HG02763 (cell line): Measurements from ENCODE around the gene NCOA3.

Source experiments
- ATAC-seq: cut with Tn5 transposase; IDR thresholded peaks from one replicate; pipeline ENCODE4 v1.9.1; 2021; ENCODE audit warnings: mild to moderate bottlenecking, moderate library complexity; ENCODE audit not compliant: unreplicated experiment

Gene NCOA3

DNA sequence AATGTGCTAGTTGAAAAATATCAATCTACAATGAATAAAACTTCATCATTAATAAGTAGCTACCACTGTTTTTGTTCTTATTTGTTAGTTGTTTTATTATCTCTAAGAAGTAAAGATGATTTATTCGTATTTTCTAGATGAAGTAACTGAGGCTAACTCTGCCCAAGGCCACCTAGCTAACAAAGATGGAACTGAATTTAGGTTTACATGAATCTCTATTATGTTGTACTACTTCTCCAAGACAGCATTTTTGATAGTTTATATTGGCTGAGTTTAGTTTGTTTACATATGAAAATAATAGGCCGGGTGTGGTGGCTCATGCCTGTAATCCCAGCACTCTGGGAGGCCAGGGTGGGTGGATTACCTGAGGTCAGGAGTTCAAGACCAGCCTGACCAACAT is 121.5 kb downstream of the NCOA3 start:
- no peak for ATAC-seq

DNA sequence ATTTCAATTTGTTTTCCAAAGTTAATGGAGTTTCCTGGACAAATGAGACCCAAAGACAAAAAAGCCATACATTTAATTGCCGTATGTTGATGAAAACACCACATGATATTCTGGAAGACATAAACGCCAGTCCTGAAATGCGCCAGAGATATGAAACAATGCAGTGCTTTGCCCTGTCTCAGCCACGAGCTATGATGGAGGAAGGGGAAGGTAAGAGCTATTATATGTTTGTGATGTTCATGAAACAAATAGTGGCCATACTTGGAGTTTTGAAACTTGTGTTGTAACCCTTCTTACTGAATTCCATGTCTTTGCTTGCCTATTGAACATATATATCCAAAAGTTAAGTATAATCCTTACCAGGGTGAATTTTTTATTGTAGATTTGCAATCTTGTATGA is 125.9 kb downstream of the NCOA3 start:
- no peak for ATAC-seq

DNA sequence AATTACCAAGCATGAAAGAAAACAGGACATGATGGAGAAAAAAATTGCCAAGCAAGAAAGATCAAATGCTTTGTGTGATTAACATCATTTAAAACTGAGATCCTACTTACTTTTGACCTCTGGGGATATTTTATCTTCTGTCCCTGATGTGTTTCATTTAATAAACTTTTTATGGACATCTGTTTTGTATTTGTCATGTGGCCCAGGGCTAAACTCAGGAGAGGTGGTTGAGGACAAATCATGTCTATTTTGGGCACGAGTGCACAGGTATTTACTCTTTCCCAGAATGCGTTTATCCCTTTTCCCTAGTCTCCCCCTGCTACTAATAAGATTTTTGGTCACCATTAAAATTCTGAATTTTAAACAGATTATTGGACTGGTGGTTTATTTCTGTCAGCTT is 128.2 kb downstream of the NCOA3 start:
- no peak for ATAC-seq

DNA sequence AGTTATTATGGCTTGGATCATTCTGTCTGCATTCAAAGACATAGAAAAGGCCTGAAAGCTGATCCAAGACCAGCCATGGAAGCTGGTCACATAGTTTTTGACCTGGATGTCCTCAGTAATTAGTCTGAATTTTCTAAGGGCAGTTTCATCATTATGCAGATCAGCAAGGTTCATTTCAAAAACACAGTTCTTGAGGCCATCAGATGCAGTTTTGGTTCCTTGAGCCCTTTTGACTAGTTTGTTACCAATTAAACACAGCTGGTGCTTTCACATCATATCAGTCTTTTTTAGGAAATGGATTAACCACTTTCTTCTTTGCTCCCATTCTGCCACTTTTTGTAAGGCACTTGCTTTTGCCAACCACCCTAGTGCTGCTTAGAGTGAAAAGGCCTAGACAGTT is 129.4 kb downstream of the NCOA3 start:
- ATAC-seq = no peak

DNA sequence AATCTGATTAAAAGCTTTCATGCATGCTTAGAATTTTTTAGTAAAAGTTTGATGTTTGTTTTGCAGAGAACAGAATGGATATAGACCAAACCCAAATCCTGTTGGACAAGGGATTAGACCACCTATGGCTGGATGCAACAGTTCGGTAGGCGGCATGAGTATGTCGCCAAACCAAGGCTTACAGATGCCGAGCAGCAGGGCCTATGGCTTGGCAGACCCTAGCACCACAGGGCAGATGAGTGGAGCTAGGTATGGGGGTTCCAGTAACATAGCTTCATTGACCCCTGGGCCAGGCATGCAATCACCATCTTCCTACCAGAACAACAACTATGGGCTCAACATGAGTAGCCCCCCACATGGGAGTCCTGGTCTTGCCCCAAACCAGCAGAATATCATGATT is 133.6 kb downstream of the NCOA3 start:
- ATAC-seq = no peak

DNA sequence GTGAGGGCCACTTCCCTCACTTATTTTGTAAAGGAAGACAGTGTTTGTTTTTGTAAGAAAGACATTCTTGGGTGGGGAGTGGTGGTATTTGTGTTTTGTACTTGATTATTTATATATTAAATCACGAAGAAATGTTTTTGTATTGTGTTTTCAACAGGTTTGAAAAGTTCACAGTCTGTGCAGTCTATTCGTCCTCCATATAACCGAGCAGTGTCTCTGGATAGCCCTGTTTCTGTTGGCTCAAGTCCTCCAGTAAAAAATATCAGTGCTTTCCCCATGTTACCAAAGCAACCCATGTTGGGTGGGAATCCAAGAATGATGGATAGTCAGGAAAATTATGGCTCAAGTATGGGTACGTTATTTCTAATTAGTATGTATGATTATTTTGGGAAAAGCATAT is 137.2 kb downstream of the NCOA3 start:
- ATAC-seq = no peak

DNA sequence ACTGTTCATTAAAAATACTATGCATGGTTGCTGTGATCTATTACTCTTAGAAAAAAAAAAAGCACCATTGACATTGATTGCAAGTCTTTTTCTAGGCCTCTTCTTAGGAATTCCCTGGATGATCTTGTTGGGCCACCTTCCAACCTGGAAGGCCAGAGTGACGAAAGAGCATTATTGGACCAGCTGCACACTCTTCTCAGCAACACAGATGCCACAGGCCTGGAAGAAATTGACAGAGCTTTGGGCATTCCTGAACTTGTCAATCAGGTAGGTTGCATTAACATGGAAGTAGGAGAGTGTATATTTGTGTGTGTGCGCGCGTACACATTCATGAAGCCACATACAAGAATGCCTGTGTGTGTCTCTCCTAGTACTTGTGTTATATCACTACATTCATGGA is 140.4 kb downstream of the NCOA3 start:
- ATAC-seq = no peak

DNA sequence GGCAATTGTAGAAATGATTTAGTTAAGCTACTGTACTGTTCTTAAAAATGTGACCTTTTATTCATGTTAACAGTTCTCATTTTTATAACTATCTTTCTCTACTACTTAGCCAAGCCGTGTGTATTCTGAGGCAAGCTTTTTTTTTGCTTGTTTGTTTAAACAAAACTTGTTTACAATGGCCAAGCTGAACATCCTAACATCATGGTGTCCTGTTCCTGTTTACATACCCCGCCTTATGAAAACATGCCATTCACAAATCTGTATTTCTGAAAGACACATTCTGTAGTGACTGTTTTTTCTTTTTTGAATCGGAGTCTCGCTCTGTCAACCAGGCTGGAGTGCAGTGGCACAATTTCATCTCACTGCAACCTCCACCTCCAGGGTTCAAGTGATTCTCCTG is 140.9 kb downstream of the NCOA3 start:
- ATAC-seq = no peak

DNA sequence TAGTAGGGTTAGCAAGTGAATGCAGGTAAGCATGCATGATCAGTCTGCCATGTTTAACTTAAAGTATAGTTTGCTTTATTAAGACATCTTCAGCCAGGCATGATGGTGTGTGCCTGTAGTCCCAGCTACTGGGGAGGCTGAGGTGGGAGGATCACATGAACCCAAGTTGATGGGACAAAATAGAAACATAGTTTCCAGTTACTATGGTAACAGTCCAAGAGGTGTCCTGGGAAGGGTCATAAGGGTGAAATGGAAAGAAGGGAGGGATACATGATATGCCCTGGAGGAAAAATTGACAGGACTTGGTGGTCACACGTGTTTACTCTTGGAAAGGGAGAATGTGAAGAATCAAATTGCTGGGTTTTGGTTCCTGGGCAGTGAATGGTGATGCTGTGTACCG is 143.9 kb downstream of the NCOA3 start:
- ATAC-seq = no peak

DNA sequence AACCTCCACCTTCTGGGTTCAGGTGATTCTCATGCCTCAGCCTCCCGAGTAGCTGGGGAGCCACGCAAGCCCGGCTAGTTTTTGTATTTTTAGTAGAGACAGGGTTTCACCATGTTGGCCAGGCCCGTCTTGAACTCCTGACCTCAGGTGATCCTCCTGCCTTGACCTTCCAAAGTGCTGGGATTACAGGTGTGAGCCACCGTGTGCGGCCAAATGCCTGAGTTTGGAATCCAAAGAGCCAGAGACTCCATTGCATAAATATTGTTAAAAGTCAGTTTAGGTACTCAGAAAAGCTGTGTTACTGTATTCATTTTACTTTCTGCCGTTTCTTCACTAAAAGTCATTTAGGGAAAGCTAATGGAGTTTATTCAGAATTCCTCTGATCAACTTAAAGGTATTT is 146.3 kb downstream of the NCOA3 start:
- ATAC-seq = no peak

DNA sequence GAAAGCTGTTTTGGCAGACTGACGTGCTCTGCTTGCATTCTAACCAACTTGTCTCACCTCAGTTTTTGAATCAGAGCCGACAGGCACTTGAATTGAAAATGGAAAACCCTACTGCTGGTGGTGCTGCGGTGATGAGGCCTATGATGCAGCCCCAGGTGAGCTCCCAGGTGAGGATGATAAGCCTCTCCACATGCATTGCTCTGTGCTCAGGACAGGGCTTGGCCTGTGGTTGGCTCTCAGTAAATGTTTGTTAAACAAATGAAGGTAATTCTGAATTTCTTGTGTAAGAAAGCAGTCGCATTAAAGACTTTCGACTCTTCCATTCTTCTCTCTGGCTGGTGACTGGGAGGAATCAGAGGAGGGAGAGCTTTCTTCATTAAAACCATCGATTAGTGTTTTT is 147.3 kb downstream of the NCOA3 start:
- no peak for ATAC-seq

DNA sequence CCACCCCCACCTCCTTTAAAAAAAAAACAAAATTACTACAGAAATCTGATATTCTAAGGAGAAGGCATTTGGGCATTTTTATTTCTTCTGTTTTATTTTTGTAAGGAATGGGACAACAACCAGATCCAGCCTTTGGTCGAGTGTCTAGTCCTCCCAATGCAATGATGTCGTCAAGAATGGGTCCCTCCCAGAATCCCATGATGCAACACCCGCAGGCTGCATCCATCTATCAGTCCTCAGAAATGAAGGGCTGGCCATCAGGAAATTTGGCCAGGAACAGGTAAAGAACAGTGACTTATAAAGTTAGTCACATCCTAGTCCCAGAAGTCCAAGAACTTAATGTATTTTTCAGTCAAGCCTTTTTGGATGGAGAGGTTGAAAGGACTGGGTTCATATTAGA is 150.6 kb downstream of the NCOA3 start:
- ATAC-seq = no peak

DNA sequence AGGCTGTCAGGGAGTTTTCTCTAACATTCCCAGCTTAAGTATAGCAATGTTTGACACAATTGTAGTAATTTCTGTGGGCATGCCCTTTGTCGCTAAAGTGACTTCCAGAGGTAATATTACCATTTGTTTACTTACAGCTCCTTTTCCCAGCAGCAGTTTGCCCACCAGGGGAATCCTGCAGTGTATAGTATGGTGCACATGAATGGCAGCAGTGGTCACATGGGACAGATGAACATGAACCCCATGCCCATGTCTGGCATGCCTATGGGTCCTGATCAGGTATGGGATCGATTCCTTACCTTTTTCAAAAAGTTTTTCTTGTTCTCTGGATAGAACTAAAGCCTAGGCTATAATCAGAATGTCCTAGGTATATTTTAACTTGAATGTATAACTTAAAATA is 151.1 kb downstream of the NCOA3 start:
- no peak for ATAC-seq

DNA sequence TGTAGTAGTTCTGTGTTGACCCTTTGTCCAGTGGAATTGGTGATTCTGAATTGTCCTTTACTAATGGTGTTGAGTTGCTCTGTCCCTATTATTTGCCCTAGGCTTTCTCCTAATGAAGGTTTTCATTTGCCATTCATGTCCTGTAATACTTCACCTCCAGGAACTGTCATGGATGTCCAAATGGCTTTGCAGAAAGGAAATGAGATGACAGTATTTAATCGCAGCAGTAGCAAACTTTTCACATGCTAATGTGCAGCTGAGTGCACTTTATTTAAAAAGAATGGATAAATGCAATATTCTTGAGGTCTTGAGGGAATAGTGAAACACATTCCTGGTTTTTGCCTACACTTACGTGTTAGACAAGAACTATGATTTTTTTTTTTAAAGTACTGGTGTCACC is 152.2 kb downstream of the NCOA3 start:
- no peak for ATAC-seq

DNA sequence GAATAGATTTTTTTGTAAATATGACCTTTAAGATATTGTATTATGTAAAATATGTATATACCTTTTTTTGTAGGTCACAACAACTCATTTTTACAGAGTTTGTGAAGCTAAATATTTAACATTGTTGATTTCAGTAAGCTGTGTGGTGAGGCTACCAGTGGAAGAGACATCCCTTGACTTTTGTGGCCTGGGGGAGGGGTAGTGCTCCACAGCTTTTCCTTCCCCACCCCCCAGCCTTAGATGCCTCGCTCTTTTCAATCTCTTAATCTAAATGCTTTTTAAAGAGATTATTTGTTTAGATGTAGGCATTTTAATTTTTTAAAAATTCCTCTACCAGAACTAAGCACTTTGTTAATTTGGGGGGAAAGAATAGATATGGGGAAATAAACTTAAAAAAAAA is 152.7 kb downstream of the NCOA3 start:
- no peak for ATAC-seq

DNA sequence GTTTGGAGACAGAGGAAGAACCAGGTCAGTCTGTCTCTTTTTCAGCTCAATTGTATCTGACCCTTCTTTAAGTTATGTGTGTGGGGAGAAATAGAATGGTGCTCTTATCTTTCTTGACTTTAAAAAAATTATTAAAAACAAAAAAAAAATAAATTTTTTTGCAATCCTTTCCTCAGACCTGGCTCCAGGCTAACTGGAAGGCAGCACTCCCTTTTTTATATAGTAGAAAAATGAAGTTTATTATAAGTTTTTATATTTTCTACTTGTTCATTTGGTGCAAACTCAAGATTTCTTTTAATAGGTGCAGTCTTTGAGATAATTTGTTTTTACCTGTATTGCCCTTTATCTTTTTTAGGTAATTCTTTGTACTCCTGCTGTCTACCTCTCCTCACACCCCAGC is 153.9 kb downstream of the NCOA3 start:
- no peak for ATAC-seq

DNA sequence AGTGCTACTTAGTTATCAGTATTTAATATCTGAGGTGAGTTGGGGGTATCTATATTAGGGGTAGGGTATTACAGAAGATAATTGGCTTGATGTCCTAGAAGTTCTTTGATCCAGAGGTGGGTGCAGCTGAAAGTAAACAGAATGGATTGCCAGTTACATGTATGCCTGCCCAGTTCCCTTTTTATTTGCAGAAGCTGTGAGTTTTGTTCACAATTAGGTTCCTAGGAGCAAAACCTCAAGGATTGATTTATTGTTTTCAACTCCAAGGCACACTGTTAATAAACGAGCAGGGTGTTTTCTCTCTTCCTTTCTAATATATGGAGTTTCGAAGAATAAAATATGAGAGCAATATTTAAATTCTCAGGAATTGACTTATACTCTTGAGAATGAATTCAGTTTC is 154.6 kb downstream of the NCOA3 start:
- ATAC-seq = no peak

DNA sequence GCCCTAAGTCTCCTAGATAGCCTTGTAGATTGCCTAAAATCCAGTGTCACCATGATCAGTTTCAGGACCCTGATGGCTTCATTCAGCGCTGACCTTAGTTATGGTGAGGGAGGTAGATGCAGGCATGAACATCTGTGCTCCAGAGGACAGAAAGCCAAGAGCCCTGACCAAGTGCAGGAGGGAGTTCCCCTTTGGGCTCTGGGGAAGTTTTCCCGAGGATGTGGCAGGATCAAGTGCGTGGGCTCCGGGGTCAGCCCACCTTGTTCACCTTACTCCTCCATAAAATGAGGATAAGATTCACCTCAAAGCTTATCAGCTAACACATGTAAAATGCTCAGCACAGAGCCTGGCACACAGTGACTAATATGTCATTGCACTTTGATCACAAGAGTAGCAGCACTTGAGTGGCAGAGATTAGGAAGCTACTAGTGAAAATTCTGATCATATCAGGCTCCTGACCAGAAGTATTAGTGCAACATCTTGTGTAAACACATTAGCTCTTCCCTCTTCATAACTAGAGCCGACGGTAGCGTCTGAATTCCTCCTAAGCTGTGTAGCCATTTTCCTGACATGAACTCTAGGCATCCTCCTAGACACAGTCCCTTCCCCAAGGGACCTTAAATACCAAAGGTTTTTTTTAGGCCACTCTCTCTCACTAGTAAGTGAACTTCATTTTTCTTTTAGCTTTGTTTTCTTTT is 158.4 kb downstream of the NCOA3 start:
- no peak for ATAC-seq

DNA sequence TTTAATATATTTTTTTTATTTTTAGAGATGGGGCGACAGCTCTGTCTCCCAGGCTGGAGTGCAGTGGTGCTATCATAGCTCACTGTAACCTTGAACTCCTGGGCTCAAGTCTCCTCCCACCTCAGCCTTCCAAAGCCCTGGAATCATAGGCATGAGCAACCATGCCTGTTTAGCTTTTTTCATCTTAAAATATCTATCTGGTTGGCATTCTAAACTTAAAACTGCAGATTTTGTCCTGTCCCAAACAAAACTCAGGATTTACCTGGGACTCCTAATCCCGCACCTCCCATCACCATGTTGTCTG is 158.9 kb downstream of the NCOA3 start:
- no peak for ATAC-seq

DNA sequence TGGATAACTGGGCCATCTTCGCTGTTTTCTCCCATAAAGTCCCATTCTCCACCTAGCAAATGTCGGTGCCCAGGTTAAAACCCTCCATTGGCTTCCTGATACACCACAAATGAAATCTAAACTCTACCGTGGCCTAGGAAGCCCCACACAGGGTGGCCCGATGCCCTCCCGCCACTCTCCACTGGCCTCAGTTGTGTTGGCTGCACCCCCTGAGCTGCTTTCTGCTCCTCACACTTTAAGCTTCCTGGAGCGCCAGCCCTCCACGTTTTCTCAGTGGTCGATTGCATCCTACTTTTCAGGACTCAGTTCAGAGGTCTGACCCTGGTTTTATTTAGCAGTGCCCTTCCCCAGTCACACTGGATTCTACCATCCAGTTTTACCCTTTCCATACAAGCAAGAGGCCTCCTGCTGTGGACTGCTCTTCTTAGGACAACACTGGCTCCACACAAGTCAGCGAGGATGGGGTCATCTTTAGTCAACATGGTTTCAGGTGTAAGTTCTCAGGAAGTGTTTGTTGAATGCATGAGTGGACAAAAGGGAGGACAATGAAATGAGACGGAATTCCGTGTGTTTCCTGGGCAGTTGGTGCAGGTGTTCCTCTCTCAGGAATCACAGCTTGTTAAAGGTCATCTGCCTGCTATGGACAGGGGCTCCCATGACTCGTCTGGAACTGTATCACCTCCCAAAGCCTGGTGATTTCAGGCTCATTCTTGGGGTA is 159.5 kb downstream of the NCOA3 start:
- ATAC-seq = no peak

DNA sequence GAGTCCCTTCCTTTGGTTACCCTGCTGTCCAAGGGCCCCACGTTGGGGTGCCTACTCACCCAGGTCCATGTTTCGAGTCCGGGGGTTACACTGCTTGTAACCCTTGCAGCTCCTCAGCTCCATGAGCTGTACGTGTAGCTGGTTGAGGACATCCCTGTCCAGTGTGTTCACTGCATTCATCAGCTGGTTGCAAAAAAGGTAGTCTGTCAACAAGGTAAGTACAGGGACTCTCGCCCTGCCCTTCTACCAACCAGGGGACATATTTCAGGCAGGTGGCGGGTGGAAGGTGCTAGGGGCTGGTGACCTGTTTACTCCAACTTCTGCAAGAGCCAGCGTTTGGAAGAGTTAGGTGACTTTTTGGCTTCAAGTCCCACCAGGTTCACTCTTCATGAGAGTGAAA is 160.0 kb downstream of the NCOA3 start:
- ATAC-seq = no peak

DNA sequence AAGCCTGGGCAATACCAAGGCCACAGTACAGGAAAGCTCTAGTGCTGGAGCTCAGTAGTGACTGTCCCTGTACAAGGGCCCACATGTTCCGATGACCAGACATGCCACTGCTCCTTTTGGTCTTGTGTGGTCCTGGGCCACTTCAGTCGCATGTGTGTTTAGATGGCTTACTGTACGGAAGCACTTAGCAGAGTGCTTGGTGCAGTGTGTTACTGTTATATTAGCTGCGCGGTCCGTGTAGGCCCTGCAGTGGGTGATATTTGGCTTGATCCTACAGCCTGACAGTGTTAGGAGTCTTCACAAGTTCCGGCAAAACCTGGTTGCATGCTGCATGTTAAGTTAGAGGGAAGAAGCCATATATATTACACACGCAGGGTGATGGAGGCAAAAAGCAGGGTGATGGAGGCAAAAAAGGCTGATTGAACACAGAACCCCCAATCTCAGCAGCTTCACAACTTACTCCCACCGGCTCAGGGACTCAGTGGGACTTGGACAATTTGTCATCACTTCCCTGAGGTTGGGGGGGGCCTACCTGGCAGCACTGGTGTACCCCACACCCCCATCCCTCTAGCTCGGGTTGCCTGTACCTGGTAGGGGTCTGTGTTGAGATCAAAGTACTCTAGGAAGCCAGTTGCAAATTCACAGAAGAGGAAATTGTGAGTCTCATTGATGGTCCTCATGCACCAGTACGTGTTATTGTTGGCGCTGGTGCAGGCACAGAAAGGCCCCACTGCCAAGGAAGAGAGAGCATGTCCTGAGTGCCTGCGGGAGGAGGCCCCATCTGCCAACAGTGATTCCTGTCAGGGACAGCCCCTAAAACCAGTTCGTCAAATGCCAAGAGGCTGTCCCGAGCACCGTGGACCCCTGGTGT is 161.0 kb downstream of the NCOA3 start:
- ATAC-seq = no peak
